GM21528 (cell line): ENCODE results near the gene CYB5RL.
A peak's percentile ranks its signal among the peaks of the same experiment; 100 is the strongest.
"Not testable (repeated sequence)": the region's sequence is repeated elsewhere in the genome, so short reads cannot be mapped to it uniquely, and the experiment has no call there.

Experiments used
- ATAC-seq: cut with Tn5 transposase; IDR thresholded peaks from one replicate; pipeline ENCODE4 v1.9.1; 2021; ENCODE audit warnings: mild to moderate bottlenecking, moderate library complexity; ENCODE audit not compliant: unreplicated experiment, low FRiP score

Gene CYB5RL, protein sequence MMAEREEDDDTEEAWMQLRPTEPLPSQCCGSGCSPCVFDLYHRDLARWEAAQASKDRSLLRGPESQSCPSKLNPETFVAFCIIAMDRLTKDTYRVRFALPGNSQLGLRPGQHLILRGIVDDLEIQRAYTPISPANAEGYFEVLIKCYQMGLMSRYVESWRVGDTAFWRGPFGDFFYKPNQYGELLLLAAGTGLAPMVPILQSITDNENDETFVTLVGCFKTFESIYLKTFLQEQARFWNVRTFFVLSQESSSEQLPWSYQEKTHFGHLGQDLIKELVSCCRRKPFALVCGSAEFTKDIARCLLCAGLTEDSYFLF

GRCh38 chr1:54199765-54200518, at the start of gene CYB5RL, which contains the start of gene MRPL37:
Gene CYB5RL (minus strand): TSS chr1:54200030. CDS start chr1:54195616, 4,414 bp downstream.
Gene MRPL37 (plus strand): TSS chr1:54200167. CDS start chr1:54200244, 77 bp downstream.
- ATAC-seq: peak; percentile 95

GRCh38 chr1:54248966-54249365, 49.1 kb upstream of the CYB5RL start:
- ATAC-seq: no peak

DNA sequence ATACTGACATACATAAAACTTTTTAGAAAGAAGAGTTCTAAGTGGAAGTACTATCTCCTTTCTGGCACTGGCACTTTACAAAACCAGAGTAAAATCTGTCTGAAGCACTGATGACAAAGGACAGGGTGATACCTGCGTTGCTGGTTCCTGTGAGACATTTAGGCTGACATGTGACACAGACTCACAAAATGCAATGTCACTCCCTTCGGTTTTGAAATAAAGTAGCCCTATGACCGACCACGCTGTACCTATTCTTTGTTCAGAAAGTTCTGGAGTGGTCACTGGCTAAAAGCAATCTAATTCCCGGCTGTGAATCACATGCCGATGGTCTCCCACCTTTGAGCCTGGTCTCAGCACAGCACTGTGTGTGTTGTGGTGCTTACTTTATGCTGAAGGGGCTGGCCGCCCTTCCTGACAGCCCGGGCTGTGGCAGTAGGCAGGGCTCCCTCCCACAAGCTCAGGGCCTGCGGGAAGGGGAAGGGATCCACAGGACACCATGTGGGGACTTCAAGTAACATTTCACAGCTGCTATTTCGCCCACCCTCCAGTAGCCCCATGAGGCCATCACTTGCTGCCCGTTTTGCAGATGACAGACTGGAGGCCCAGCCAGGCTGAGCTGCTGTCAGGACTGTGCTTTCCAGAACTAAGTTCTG, 48.2 kb upstream of the CYB5RL start:
- ATAC-seq: no peak

- ATAC-seq: no peak
These were observed 46.4 kb upstream of the CYB5RL start for GRCh38 chr1:54246116-54246721.

- no peak for ATAC-seq
These were observed 45.7 kb upstream of the CYB5RL start for GRCh38 chr1:54245501-54245900.

DNA sequence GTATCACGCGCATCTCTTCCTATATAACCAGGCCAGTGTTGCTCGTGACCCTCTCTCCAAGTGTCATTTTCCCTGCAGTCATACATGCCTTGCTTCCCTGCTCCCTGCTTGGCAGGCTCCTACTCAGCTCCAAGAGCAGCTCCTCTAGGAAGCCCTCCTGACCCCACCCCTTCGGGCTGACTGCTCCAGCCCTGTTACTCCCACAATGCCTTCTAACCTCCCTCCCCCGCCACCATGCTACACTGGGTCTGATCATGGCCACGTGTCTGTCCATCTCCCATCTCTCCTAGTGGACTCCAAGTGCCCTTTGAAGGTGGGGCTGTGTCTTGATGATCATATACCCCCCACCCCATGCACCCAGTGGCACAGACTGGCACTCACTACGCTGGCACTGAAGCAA, 44.8 kb upstream of the CYB5RL start:
- no peak for ATAC-seq

GRCh38 chr1:54243022-54243421, 43.2 kb upstream of the CYB5RL start:
- no peak for ATAC-seq

GRCh38 chr1:54241364-54241763, 41.5 kb upstream of the CYB5RL start:
- no peak for ATAC-seq

DNA sequence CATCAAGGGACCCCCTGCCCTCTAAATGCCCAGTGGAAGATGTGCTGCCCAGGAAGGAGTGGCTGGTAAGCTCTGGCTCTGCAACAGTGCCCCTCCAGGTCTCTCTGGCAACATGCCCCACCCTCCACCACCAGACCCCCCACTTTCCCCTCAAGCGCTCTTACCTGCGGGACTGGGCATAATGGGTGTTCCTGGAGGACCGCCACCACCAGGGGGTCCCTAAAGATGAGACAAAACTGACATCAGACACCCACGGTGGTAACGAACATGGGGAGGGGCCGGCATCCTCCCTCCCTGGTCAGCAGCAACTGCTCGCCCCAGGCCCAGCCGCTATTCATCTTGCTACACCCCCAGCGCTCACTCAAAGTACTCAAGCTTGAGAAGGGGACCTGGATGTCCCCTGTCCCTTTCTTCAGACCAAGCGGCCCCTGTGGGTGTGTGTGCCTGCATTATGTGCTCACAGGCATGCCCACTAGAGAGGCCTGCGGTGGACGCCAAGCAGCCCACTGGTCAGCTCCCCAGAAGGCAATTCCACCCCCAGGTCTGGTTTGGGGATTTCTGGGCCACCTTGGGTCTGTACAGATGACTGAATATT, 41.0 kb upstream of the CYB5RL start:
- ATAC-seq: no peak

DNA sequence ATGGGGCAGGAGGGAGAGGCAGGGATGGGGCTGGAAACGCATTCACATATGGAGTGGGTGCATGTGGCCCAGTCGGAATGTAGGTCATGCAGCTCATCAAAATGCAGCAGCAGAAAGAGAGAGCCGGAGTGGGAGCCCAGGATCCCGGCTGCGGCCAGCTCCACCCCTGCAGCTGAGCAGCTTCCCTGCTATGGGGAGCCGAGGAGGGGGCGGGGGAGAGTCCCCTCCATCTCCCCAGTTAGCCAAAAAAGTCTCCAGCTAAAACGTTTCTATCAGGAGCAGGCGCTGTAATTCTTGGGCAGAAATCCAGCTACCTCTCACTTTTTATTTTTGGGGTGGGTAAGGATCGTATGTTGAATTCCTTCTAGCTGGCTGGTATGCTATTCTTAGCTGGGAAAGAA, 39.8 kb upstream of the CYB5RL start:
- ATAC-seq: no peak

DNA sequence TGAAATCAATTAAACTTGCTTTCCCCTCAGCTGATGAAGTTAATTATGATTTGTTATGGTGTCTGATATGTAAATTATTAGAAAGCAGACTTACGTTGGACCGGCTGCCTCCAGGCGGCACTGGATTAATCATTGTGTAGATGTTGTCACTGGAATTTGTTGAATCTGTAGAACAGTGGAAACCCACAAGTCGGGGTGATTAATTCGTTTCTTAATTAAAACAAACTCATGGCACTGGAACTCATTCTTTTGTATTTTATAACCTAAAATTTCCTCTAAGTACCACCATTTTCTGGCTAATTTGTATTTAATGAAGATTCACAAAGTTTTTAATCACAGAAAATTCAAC, 39.2 kb upstream of the CYB5RL start:
- ATAC-seq: no peak

DNA sequence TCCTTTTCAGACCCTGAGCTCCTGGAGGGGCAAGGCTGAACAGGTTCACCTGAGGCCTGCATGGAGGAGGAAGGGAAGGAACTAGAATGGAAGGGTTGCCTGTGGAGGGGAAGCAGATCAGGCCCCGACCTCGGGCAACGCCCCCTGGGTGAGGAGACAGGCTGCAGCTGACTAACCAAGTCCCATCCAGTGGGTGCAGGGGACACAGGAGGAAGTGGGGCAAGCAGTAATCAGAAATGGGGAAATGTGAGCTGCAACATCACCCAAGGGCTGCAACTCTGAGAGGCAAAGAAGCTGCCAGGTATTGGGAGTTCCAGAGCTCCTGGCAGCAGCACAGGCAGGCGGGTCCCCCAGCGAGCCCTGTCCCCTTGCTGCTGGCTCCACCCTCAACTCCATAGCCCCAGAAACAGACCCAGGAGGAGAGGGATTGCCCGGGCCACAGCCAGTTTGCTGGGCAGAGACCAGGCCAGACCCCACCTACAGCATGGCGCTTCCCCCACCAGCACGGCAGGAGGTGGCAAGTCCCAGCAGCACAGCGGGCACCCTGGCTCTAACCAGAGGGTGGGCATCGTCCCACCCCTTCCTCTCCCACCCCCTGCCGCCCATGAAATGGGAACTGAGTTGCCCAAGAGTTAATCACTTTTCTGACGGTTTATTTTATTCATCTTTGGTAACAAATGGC, 38.7 kb upstream of the CYB5RL start:
- ATAC-seq: no peak

- no peak for ATAC-seq
These were observed 37.8 kb upstream of the CYB5RL start for GRCh38 chr1:54237586-54237985.

DNA sequence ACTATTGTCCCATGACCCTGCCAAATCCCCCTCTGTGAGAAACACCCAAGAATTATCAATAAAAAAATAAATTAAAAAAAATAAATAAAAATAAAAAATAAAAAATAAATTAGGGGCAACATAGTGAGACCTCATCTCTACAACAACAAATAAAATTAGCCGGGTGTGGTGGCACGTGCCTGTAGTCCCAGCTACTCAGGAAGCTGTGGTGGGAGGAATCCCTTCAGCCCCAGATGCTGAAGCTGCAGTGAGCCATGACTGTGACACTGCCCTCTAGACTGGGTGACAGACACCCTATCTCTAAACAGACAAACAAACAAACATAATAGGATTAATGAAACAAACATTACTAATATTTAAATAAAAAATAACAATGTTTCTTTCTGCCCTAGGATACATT, 34.5 kb upstream of the CYB5RL start:
- ATAC-seq: no peak

- ATAC-seq: not testable (repeated sequence)
These were observed 33.4 kb upstream of the CYB5RL start for GRCh38 chr1:54233196-54233595.

- ATAC-seq: no peak
These were observed 30.9 kb upstream of the CYB5RL start for GRCh38 chr1:54230507-54231339.

DNA sequence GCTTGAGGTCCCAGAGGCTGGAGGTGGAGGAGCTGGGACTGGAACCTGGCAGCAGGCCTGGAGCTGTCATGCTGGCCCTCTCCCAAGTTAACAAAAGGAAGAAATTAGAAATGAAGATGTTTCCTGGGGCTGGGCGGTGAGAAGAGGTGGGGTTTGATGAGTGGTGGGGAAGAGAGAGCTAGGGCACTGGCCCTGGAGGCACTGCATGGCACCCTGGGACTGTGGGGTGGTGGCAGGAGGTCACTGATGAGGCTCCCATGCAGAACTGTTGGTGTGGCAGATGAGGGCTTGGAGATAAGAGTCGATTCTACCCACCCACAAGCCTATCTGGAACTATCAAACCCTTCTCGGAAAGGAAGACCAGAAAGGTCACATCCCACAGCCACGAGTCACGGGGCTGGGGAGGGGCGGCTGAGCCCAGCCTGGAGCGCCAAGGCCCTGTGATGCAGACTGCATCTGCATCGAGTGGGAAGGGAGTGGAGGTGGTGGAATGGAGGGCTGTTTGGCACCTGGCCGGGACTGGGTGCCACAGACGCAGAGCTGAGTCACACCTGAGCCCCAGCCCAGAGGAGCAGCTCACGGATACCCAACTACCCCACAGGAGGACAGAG, 29.6 kb upstream of the CYB5RL start:
- no peak for ATAC-seq

GRCh38 chr1:54228638-54229079, 28.8 kb upstream of the CYB5RL start:
- ATAC-seq: no peak

DNA sequence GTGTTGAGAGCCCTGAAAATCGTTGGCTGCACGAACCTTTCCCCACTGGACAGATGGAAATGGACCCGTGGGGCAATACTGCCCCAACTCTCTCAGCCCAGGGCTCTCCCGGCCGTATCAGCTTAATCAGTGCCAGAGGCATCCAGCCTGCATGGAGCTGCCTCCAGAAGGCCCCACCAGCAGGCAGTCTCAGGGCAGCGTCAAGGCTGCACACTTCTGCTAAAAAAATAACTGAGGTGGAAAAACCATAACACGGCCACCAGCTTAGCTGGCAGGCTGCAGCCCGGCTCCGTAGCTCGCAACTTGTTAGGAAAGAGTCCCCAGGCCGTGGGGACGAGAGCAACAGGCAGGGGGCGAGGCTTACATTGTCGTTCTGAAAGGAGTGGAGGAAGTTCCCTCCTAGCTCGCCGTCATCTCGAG, 28.1 kb upstream of the CYB5RL start:
- ATAC-seq: no peak
